Activated effector memory CD4-positive, alpha-beta T cell treated with anti-CD3 and anti-CD28 coated beads, Interleukin-2, amount 50 U/mL, for 16 hours (primary cell): Measurements from ENCODE around the gene PHLPP2.

Experiments used
- DNase-seq: peaks from one replicate; pipeline ENCODE4 v3.0.0-alpha.2; 2020

PHLPP2 gene, protein sequence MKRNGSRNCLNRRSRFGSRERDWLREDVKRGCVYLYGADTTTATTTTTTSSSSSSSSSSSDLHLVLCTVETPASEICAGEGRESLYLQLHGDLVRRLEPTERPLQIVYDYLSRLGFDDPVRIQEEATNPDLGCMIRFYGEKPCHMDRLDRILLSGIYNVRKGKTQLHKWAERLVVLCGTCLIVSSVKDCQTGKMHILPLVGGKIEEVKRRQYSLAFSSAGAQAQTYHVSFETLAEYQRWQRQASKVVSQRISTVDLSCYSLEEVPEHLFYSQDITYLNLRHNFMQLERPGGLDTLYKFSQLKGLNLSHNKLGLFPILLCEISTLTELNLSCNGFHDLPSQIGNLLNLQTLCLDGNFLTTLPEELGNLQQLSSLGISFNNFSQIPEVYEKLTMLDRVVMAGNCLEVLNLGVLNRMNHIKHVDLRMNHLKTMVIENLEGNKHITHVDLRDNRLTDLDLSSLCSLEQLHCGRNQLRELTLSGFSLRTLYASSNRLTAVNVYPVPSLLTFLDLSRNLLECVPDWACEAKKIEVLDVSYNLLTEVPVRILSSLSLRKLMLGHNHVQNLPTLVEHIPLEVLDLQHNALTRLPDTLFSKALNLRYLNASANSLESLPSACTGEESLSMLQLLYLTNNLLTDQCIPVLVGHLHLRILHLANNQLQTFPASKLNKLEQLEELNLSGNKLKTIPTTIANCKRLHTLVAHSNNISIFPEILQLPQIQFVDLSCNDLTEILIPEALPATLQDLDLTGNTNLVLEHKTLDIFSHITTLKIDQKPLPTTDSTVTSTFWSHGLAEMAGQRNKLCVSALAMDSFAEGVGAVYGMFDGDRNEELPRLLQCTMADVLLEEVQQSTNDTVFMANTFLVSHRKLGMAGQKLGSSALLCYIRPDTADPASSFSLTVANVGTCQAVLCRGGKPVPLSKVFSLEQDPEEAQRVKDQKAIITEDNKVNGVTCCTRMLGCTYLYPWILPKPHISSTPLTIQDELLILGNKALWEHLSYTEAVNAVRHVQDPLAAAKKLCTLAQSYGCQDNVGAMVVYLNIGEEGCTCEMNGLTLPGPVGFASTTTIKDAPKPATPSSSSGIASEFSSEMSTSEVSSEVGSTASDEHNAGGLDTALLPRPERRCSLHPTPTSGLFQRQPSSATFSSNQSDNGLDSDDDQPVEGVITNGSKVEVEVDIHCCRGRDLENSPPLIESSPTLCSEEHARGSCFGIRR (N-terminal part only)

DNA sequence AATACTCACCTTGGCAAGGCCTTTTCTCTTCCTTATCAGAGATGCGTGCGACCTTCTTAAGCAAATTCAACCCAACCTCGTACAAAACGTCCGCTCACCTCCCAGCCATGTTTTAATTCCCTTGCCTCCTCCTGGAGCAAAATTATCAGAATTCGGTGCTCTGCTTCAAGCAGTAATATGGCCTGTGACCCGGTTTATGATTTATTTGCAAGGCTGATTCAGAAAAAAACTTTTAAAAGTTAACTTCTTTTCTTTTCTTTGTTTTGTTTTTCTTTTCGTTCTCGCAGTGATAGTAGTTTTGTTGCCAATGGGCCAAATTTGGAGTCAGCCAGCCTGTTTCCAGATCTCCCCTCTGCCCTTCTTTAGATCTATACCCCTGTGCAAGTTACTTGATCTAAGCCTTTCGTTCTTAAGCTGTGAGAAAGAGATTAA lies at the start of gene PHLPP2:
TSS of gene PHLPP2 (minus strand) at position 382 of the 432 bp plus-strand sequence. CDS start 9,906 bp downstream, outside the sequence.
- no peak for DNase-seq

DNA sequence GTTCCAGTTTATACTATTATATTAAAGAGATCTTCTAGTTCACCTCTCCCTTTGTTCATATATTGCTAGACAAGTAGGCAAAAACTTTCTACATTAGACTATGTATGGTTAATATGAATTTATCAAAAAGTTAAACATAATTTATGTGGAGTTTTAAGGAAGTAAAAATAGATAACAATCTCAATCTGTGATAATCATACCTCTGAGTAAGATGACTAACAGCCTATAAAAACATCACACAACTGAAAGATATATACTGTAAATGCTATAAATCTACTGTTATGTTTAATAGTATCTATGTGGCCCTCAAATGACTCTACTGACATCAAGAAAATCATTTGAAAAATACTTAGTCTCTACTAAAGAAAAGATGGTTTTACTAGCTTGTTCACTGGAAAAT lies 47.1 kb upstream of the PHLPP2 start:
- no peak for DNase-seq

DNA sequence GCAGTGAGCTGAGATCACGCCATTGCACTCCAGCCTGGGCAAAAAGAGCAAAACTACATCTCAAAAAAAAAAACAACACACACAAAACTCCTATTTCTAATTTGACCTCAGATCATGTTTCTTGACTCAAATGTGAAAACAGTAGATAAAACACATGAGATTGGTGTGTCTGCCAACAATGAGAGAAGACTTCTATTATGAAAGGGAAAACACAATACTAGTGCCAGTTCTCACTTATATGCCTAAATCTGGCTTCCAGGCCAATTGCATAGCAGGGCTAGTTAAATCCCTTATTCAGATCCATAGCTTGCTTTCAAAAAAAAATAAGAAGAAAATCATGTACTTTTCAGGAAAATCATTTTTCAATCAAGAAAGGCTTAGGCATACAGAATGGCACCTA lies 44.7 kb upstream of the PHLPP2 start:
- no peak for DNase-seq

DNA sequence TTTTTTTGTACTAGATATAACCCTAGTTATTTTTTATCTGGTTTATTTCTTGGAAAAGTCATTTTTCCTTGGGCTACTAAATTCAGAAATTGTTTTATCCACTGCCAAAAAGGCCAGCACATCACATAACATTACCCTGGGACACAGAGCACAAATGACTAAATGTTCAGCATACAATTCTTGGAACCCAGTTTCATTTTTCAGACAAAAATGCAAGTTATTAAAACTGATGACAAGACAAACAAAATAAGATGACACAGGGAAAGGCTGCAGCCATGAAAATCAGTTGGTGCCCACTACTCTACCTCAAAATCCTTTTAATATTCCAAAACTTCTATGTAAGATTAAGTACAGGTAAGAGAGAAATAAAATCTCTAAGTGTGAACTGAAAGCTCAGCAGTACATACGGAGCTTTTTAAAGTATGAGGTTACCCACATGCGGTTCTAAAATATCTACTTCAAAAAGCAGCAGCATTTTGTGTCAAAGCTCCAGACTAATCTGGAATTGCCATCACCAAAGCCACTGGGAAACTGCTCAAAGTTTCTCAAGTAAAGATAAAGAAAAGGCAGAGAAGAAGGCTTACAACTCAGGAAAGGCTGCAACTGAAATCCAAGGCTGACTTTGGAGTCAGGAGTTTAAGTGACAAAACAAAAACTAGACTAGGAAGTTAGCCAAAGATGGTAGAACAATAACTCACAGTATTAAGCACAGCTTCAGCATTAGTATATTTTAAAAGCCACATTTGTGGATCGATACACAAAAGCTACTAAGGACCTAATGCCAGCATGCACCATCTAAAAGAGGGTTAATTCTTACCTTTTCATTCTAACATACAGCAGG lies 42.8 kb upstream of the PHLPP2 start:
- DNase-seq = no peak

DNA sequence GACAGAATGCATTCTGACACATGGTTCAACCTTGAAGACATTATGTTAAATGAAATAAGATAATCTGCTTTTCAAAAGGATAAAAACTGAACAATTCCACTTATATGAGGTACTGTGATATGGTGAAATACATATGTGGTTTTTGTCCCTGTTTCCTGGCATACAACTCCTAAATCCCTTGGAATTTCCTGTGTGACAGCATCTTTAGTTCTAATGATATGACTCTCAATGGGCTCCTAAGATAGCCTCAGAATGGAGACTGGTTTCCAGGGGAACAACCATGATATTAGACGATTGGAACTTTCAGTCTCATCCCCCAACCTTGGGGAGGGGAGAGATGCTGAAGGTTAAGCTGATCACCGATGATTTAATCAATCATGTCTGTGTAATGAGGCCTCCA lies 37.7 kb upstream of the PHLPP2 start:
- DNase-seq = no peak

DNA sequence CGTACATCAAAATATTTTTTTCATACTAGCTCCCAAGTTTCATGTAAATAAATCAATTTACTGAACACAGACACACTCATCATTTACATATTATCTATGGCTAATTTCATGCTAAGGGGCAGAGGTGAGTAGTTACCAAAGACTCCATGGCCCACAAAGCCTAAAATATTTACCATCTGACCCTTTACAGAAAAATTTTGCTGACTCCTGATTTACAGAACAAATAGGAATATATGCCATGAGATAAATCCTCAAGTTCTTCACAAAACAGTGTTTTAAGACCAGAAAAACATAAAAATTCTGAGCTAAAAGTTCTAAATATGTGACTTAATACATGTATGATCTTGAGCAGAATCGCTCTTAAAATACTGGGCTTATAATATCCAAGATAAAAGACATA lies 36.6 kb upstream of the PHLPP2 start:
- DNase-seq = no peak

DNA sequence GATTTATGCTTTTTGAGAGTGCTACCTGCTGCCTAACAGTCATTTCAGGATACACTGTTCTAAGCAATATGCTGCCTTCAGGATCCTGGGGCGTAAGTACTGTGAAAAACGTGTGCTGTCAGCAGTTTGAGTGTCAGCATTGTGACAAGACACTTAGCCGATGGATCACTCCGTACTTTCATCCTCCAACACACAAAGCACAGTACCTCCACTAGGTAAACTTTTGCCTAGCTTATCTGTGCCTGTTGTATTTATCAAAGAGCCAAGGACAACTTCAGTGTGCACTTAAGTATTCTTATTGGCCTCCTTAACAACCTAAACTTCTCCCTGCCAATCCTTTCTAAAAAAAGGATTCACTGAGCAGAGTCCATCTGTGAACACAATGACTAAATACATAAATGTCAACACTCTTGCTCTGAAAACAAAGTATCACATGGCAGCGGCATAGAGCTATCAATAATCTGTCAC lies 33.8 kb upstream of the PHLPP2 start:
- DNase-seq = no peak

DNA sequence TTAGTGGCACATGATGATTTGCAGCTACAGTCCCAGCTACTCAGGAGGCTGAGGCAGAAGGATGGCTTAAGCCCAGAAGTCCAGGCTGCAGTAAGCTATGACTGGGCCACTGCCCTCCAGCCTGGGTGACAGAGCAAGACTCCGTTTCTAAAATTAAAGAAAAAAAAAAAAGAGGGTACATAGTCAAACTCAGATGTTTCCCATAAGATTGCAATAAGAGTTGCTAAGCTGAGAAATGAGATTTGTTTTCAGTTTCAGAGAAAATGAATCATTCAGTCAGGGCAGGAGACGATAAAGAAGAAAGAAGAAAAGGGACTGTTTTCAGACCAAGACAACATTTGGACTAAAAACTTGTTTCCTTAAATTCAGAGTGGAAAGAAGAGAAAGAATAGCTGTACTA lies 30.2 kb upstream of the PHLPP2 start:
- no peak for DNase-seq

DNA sequence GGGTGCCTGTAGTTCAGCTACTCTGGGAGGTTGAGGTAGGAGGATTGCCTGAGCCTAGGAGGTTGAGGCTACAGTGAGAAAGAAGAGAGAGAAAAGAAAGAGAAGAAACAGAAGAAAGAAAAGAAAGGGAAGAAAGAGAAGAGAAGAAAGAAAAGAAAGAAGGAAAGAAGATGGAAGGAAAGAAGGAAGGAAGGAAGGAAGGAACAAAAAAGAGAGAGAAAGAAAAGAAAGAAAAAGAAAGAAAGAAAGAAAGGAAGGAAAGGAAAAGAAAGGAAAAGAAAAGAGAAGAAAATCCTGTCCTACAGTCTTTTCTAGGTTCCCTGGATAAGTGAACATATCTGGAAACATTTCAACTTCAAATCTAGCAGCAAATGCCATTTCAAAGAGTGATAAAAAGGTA lies 29.6 kb upstream of the PHLPP2 start:
- no peak for DNase-seq

DNA sequence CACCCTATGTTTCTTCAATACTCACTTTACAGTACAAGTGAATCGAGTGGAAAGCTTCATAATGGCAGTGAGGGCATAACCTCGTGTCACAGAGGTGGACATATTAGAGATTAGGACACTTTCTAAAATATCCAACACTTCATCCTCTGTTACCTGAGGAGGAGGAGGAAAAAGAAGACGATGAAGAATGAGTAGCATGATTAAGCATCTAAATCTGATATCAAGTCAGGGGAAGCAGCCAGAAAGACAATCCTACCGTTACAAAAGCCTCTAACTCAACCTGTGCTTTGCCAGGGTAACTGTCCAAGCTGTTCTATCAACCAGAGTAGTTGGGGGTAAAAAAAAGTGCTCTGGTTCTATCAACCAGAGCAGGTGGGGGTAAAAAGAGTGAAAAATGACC lies 23.7 kb upstream of the PHLPP2 start:
- DNase-seq = no peak

DNA sequence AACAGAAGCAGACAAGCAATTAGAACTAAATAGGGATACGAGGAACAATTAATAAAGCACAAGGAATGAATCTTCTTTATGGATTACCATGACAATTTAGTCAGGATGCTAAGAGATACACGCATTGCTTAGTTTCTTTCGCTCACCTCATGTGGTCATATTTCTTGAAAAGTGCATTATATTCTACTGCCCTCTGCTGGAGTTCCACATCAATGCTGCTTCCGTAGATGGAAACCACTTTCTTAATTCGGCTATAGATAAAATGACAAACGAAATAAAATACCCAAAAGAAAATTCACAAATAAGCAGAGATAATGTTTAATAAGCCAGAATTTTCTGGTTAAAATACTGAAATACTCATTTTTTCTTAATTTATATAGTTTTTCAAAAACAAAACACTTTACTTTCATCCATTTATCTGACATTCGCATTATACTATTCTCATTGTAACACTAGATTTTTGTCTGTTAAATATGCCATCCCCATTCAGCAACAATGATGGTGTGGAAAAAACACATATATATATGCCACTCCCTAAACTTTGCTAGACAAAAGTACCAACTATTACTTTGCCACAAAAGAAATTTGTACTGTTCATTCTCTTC lies 22.0 kb upstream of the PHLPP2 start:
- no peak for DNase-seq

DNA sequence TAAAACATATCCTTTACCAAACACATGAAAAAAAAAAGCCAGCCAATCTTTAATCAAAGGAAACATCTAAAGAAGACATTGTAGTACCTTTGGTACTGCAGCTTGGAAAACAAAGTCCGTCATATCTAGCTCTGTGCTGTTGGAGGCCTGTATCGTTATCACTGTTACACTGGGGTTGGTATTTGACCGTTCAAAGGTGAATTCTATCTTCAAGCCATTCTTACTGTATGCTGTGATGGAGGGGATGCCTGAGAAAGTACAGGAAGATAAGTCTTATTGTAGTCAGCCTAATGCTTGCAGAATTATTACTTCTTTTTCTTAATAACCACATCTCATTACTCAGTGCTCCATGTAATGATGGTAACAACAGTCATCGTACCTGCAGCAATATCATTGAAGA lies 14.4 kb upstream of the PHLPP2 start:
- DNase-seq = no peak

DNA sequence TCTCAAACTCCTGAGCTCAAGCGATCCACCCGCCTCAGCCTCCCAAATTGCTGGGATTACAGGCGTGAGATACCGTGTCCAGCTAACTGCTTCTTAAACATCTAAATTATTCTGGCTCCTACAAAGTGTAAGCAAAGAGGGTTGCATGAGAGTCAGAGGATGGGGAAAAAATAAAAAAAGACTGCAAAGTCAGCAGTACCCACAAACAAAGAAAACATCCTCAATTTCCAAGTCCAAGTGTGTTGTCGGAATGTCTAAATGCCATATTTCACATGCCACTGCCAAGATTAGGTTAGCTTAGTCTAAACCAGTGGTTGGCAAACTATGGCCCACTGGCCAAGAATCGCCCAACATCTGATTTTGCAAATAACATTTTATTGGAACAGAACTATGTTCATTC lies 13.0 kb upstream of the PHLPP2 start:
- DNase-seq = no peak

DNA sequence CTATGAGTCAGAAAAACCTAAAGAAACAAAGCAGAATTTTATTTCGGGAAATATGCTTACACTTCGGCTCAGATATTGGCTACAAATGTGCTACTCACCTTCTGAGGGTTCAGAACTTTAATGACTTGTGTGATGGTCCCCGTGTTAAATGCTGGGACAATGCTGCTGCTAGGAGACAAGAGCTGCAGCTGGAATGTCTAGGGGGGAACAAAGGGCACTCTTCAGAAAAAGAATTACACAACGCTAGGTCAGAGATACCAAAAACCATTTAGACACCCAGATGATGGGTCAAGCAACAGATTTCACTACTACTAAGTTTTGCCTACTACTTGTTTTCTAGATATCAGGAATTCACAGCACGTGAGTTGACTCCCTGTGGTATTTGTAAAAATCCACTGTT lies 10.0 kb upstream of the PHLPP2 start:
- DNase-seq = no peak

DNA sequence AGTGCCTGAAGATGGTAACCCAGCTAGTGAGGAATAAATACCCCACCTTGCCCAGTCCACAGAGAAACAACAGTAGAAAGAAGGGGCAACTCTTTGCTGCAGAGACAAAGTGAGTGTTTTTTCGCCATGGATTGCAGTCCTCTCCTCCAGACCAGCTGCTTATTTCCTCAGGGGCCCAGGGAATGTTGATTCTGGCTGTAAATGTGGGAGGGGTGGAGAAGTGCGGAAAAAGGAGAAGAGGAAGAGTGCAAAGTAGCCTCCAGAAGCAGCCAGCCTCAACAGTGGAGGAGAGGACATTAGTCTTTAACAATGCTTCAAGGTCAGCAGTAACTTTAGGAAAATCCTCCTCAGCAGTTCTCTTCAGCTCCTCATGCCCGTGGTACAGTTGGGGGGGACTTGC lies 8.1 kb upstream of the PHLPP2 start:
- no peak for DNase-seq

DNA sequence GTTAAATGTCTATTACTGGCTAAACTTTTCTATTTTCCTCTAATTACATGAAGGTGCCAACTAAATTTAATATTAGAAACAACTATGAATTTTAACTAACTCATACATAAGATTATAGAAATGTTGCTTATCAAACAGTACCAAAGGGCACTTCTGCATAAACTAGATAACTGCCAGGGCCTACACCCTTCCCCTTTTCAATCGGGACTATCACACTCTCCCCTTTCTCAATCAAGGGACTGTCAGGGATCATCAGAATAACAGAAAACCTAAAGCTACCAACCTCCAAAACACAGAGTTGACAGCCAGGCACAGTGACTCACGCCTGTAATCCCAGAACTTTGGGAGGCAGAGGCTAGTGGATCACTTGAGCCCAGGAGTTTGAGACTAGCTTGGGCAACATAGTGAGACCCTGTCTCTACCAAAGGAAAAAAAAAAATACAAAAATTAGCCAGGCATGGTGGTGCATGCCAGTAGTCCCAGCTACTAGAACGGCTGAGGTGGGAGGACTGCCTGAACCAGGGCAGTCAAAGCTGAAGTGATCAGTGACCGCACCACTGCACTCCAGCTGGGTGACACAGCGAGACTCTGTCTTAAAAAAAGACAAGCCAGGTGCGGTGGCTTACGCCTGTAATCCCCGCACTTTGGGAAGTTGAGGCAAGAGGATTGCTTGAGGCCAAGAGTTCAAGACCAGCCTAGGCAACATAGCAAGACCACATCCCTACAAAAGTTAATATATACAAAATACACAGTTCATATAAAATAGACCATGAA lies 3.2 kb upstream of the PHLPP2 start:
- DNase-seq = no peak

DNA sequence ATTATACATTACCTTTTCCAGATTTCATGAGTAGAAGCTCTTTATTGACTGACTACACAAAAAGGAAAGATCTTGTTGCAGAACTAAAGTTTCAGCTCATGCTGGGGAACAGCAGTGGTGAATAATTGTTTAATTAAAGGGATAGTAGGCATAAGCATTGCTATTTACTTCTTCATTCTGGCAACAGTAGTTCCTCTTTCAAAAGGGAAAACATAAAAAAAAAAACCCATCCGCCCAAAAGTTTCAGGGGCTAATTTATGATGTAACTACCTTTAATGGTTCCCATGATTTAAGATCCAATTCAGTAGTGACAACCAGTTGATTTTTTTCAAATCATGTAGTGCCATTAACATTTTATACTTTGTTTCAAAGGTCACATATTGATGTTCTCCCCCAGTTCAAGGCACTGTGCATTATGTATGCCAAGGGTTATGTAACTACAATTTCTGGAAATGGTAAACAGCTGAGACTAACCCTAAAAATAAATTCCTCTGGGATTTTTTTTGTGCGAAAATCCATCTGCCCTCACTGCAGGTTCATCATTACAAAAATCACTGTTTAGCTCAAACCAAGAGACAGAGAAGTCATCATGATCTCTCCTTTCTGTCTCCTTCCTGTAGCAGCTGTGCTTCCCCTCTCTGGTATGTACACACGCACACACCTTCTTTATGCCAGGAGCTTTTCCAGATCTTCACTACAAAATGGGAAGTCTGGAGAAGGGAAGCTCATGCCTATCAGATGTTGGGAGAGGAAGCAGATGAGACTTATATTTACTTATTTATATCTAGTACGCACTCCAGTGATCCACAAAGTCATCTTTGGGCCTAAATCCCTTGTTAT lies 2.2 kb upstream of the PHLPP2 start:
- no peak for DNase-seq

DNA sequence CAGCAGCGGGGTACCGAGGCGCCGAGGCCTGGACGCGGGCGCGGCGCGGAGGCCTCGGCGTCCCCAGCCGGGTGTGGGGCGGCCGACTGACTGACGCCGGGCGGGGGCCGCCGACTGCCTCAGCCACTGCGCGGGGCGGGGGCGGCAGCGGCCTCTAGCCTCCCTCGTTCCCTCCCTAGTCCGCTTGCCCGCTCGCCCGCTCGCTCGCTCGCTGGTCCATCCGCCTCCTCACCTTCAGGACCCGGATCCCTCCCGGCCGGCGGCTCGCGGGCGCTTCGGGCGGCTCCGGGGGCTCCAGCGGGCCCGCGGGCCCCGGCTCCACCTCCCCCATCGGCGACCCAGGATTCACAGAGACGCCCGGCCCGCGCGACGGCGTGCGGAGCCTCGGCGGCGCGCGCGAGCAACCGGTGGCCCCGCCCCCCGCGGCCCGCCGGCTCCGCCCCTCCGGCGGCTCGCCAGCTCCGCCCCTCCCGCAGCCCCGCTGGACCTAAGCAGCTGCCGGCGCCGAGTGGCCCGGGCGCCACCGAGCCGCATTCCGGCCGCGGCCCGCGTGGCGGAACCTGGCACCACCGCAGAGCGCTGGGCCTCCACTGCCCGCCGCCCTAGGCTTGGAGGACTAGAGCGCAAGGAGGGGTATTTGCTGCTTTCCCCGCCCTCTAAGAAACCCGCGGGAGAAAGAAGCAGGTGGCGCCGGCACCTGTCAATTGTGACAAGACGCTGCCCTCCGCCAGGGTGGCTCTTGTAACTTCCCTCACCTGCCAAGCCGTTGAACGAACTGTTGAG lies 773 bp downstream of the PHLPP2 start:
- DNase-seq = peak; percentile 93
